Liver (tissue), 3 donors: ENCODE data around the gene ZC3H18.

Experiments used
- ATF3 ChIP-seq: IDR thresholded peaks from 2 replicates; pipeline ENCODE4 v1.6.1; 2016; ENCODE audit warnings: antibody characterized with exemption
- FOXA1 ChIP-seq: IDR thresholded peaks from 2 replicates; pipeline ENCODE4 v1.6.1; 2016; ENCODE audit warnings: antibody characterized with exemption
- GABPA ChIP-seq, 2 donors: IDR thresholded peaks in 1 of 2; conservative IDR thresholded peaks in 1 of 2; 2 replicates each; pipeline ENCODE4 v1.6.1; 2016; ENCODE audit warnings: antibody characterized with exemption in 2 of 2, mild to moderate bottlenecking in 1 of 2, moderate library complexity in 1 of 2
- JUND ChIP-seq, 2 donors: IDR thresholded peaks; 2 replicates each; pipeline ENCODE4 v1.6.1; 2016; ENCODE audit warnings: antibody characterized with exemption in 2 of 2
- RAD21 ChIP-seq, 2 donors: IDR thresholded peaks; 2 replicates each; pipeline ENCODE4 v1.6.1; 2016; ENCODE audit warnings: antibody characterized with exemption in 2 of 2, mild to moderate bottlenecking in 2 of 2
- TAF1 ChIP-seq: conservative IDR thresholded peaks from 2 replicates; pipeline ENCODE4 v1.6.1; 2016; ENCODE audit warnings: antibody characterized with exemption, mild to moderate bottlenecking
- YY1 ChIP-seq: IDR thresholded peaks from 2 replicates; pipeline ENCODE4 v1.6.1; 2016; ENCODE audit warnings: antibody characterized with exemption, mild to moderate bottlenecking
- TF ChIP-seq, protein P1 (sequence below): fragments of 150-350 bp; IDR thresholded peaks from 2 replicates; pipeline ENCODE4 v1.5.1; 2017; ENCODE audit warnings: improper control_type of control experiment, low read depth, low read length; ENCODE audit not compliant: missing input control
- TF ChIP-seq, protein P2 (sequence below): IDR thresholded peaks from 2 replicates; pipeline ENCODE4 v1.6.1; 2016; ENCODE audit warnings: antibody characterized with exemption, mild to moderate bottlenecking
- TF ChIP-seq, protein P3 (sequence below): IDR thresholded peaks from 2 replicates; pipeline ENCODE4 v1.6.1; 2016; ENCODE audit warnings: antibody characterized with exemption
- TF ChIP-seq, protein P4 (sequence below): IDR thresholded peaks from 2 replicates; pipeline ENCODE4 v1.6.1; 2016; ENCODE audit warnings: antibody characterized with exemption
- donor health status: healthy.
- donor health status: healthy.

DNA sequence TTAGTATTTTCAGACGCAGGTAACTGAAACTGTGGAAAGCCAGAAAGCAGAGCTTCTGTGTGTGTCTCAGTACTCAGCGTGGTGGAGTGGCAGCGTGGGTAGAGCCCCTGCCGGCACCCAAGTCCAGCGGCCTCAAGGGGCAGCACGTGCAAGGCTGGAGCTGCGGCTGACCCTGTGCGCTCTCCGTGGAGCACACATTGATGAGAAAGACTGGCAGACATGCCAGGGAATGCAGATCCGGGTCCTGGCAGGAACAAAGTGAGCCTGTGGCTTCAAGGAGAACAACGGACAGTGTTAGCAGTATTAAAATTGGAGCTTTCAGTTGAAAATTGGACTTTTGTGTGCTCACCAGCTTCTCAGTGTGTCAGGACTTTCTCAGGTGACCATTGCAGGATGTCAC, 23.3 kb downstream of the ZC3H18 start:
- no peak for TF ChIP-seq ATF3
- TF ChIP-seq, protein P1, sequence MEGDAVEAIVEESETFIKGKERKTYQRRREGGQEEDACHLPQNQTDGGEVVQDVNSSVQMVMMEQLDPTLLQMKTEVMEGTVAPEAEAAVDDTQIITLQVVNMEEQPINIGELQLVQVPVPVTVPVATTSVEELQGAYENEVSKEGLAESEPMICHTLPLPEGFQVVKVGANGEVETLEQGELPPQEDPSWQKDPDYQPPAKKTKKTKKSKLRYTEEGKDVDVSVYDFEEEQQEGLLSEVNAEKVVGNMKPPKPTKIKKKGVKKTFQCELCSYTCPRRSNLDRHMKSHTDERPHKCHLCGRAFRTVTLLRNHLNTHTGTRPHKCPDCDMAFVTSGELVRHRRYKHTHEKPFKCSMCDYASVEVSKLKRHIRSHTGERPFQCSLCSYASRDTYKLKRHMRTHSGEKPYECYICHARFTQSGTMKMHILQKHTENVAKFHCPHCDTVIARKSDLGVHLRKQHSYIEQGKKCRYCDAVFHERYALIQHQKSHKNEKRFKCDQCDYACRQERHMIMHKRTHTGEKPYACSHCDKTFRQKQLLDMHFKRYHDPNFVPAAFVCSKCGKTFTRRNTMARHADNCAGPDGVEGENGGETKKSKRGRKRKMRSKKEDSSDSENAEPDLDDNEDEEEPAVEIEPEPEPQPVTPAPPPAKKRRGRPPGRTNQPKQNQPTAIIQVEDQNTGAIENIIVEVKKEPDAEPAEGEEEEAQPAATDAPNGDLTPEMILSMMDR = no peak
- no peak for TF ChIP-seq YY1
- no peak for TF ChIP-seq JUND (IDR thresholded peaks at IDR 0.05)
- TF ChIP-seq TAF1 = no peak
- TF ChIP-seq RAD21 (IDR thresholded peaks at IDR 0.05) = no peak
- TF ChIP-seq, protein P2, sequence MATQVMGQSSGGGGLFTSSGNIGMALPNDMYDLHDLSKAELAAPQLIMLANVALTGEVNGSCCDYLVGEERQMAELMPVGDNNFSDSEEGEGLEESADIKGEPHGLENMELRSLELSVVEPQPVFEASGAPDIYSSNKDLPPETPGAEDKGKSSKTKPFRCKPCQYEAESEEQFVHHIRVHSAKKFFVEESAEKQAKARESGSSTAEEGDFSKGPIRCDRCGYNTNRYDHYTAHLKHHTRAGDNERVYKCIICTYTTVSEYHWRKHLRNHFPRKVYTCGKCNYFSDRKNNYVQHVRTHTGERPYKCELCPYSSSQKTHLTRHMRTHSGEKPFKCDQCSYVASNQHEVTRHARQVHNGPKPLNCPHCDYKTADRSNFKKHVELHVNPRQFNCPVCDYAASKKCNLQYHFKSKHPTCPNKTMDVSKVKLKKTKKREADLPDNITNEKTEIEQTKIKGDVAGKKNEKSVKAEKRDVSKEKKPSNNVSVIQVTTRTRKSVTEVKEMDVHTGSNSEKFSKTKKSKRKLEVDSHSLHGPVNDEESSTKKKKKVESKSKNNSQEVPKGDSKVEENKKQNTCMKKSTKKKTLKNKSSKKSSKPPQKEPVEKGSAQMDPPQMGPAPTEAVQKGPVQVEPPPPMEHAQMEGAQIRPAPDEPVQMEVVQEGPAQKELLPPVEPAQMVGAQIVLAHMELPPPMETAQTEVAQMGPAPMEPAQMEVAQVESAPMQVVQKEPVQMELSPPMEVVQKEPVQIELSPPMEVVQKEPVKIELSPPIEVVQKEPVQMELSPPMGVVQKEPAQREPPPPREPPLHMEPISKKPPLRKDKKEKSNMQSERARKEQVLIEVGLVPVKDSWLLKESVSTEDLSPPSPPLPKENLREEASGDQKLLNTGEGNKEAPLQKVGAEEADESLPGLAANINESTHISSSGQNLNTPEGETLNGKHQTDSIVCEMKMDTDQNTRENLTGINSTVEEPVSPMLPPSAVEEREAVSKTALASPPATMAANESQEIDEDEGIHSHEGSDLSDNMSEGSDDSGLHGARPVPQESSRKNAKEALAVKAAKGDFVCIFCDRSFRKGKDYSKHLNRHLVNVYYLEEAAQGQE = no peak
- TF ChIP-seq, protein P3, sequence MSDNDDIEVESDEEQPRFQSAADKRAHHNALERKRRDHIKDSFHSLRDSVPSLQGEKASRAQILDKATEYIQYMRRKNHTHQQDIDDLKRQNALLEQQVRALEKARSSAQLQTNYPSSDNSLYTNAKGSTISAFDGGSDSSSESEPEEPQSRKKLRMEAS = no peak
- TF ChIP-seq, protein P4, sequence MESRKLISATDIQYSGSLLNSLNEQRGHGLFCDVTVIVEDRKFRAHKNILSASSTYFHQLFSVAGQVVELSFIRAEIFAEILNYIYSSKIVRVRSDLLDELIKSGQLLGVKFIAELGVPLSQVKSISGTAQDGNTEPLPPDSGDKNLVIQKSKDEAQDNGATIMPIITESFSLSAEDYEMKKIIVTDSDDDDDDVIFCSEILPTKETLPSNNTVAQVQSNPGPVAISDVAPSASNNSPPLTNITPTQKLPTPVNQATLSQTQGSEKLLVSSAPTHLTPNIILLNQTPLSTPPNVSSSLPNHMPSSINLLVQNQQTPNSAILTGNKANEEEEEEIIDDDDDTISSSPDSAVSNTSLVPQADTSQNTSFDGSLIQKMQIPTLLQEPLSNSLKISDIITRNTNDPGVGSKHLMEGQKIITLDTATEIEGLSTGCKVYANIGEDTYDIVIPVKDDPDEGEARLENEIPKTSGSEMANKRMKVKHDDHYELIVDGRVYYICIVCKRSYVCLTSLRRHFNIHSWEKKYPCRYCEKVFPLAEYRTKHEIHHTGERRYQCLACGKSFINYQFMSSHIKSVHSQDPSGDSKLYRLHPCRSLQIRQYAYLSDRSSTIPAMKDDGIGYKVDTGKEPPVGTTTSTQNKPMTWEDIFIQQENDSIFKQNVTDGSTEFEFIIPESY = no peak
- no peak for TF ChIP-seq FOXA1
- no peak for TF ChIP-seq GABPA (IDR thresholded peaks at IDR 0.05 in 1 of 2, conservative IDR thresholded peaks at IDR 0.05 in 1 of 2)
